ENCODE data around the gene ANGEL2. TPM values are rescaled to one million over a fixed set of nuclear protein-coding genes. Genes with fewer than 3 reads are reported as not detected.

Gene ANGEL2
- total and polyA plus RNA-seq, 2 of the 13 experiments (the other 11 are each of a cell fraction or from before 2014, with no cell fraction given), result 12.3 to 25.4 TPM

GRCh38 chr1:212945056-212945455, 70.6 kb downstream of the ANGEL2 start:
- intact Hi-C loops (cut with micrococcal nuclease; ENCODE audit: unreplicated experiment), result loop anchor here (5.0 kb wide), 1 partner anchor 37 kb away; no protein-coding TSS in a partner anchor
- no peaks in the 10 kb centered on the region for H4K20me1 ChIP-seq (ENCODE audit: insufficient read depth, low read length)
- H3K4me3 ChIP-seq (replicated peaks in 1 of 3; ENCODE audit: insufficient read depth in 1 of 3, low read depth in 2 of 3, low read length in 3 of 3), result no peak overlapping the region
- H3K79me2 ChIP-seq (ENCODE audit: insufficient read depth, low read length), result no peaks in the 10 kb centered on the region
- no peak overlapping the region for H3K9ac ChIP-seq (ENCODE audit: insufficient read depth, low read depth, low read length)
- in situ Hi-C loops (cut with HindIII; ENCODE audit: extremely low pct_ligation_motif_present, low pct_unique_long_range_greater_than_20kb), result no loop called here
- ChIA-PET CTCF (ENCODE audit: low intra/inter-chr PET ratio, low total read pairs) (no interaction called here), POLR2A (no interaction called here)
- no peak overlapping the region for H2AFZ ChIP-seq (ENCODE audit: low read length)
- H3K27me3 ChIP-seq (ENCODE audit: control insufficient read depth in 1 of 2, insufficient read depth in 2 of 2, low read length in 2 of 2), result no peaks in the 10 kb centered on the region
- TF ChIP-seq MNT (IDR thresholded peaks at IDR 0.05) (peak; percentile 52; the same call in 1 of the 2 replicates), HNF4G (IDR thresholded peaks at IDR 0.05; ENCODE audit: borderline replicate concordance, low read depth, low read length) (no peak), HNF4G (CRISPR knock-in tag; IDR thresholded peaks at IDR 0.05; ENCODE audit: borderline replicate concordance, low read depth) (no peak), CENPT (CRISPR knock-in tag; IDR thresholded peaks at IDR 0.05; ENCODE audit: low read depth) (no peak)
- 88% methylated on average over 2 of the region's 2 CpGs for WGBS (ENCODE audit: low lambda C conversion rate)
- no peaks in the 10 kb centered on the region for H3K9me3 ChIP-seq (ENCODE audit: low read length)
- no TSS peak for BruUV-seq (replicated peaks)
- no peak for FAIRE-seq
- no peak overlapping the region for H3K27ac ChIP-seq (ENCODE audit: extremely low read length, insufficient read depth, low read length)
- no peaks in the 10 kb centered on the region for H3K36me3 ChIP-seq (replicated peaks in 1 of 2; ENCODE audit: control insufficient read depth in 1 of 2, insufficient read depth in 2 of 2, low read length in 2 of 2)
- DNase-seq (ENCODE audit: low spot score), result no peak
- H3K4me1 ChIP-seq (ENCODE audit: insufficient read depth, low read length), result peaks cover 21% of the 10 kb centered on the region
- H3K4me2 ChIP-seq (ENCODE audit: low read depth, low read length), result no peak overlapping the region
- no peak for ATAC-seq

GRCh38 chr1:212944229-212944901, 71.3 kb downstream of the ANGEL2 start:
- ChIA-PET POLR2A (no interaction called here), CTCF (ENCODE audit: low intra/inter-chr PET ratio, low total read pairs) (no interaction called here)
- no peaks in the 10 kb centered on the region for H3K79me2 ChIP-seq (ENCODE audit: insufficient read depth, low read length)
- intact Hi-C loops (cut with micrococcal nuclease; ENCODE audit: unreplicated experiment), result no loop called here
- H3K36me3 ChIP-seq (replicated peaks in 1 of 2; ENCODE audit: control insufficient read depth in 1 of 2, insufficient read depth in 2 of 2, low read length in 2 of 2), result no peaks in the 10 kb centered on the region
- no peaks in the 10 kb centered on the region for H3K9me3 ChIP-seq (ENCODE audit: low read length)
- DNase-seq (ENCODE audit: low spot score) (no peak), FAIRE-seq (no peak), ATAC-seq (no peak)
- no peak overlapping the region for H3K9ac ChIP-seq (ENCODE audit: insufficient read depth, low read depth, low read length)
- BruUV-seq (replicated peaks), result no TSS peak
- no peak overlapping the region for H3K4me2 ChIP-seq (ENCODE audit: low read depth, low read length)
- no peaks in the 10 kb centered on the region for H3K27me3 ChIP-seq (ENCODE audit: control insufficient read depth in 1 of 2, insufficient read depth in 2 of 2, low read length in 2 of 2)
- WGBS (ENCODE audit: low lambda C conversion rate), result 85% methylated on average over 5 of the region's 6 CpGs
- peaks cover 16% of the 10 kb centered on the region for H3K4me1 ChIP-seq (ENCODE audit: insufficient read depth, low read length)
- no peak overlapping the region for H3K27ac ChIP-seq (ENCODE audit: extremely low read length, insufficient read depth, low read length)
- in situ Hi-C loops (cut with HindIII; ENCODE audit: extremely low pct_ligation_motif_present, low pct_unique_long_range_greater_than_20kb), result no loop called here
- no peak overlapping the region for H2AFZ ChIP-seq (ENCODE audit: low read length)
- H4K20me1 ChIP-seq (ENCODE audit: insufficient read depth, low read length), result no peaks in the 10 kb centered on the region
- no peak overlapping the region for H3K4me3 ChIP-seq (replicated peaks in 1 of 3; ENCODE audit: insufficient read depth in 1 of 3, low read depth in 2 of 3, low read length in 3 of 3)
- no peak for TF ChIP-seq IRX3 (CRISPR knock-in tag; IDR thresholded peaks at IDR 0.05; ENCODE audit: borderline replicate concordance, low read depth)
- no peak for TF ChIP-seq ZNF333 (CRISPR knock-in tag; IDR thresholded peaks at IDR 0.05; ENCODE audit: borderline replicate concordance)
- no peak for TF ChIP-seq ARID2 (CRISPR knock-in tag; IDR thresholded peaks at IDR 0.05; ENCODE audit: borderline replicate concordance)
- no peak for TF ChIP-seq ZNF574 (CRISPR knock-in tag; IDR thresholded peaks at IDR 0.05)
- no peak for TF ChIP-seq CTCF (CRISPR knock-in tag; IDR thresholded peaks at IDR 0.05)
- TF ChIP-seq PCBP2 (optimal IDR thresholded peaks at IDR 0.05; ENCODE audit: low read depth, low read length, poor library complexity, severe bottlenecking), result no peak
- TF ChIP-seq GPN1 (CRISPR knock-in tag; IDR thresholded peaks at IDR 0.05; ENCODE audit: borderline replicate concordance), result no peak

All from HepG2 (cell line).